Measurements from ENCODE around the gene EEF1AKMT1.
"Not testable (repeated sequence)": the region's sequence is repeated elsewhere in the genome, so short reads cannot be mapped to it uniquely, and the experiment has no call there.

The EEF1AKMT1 gene

DNA sequence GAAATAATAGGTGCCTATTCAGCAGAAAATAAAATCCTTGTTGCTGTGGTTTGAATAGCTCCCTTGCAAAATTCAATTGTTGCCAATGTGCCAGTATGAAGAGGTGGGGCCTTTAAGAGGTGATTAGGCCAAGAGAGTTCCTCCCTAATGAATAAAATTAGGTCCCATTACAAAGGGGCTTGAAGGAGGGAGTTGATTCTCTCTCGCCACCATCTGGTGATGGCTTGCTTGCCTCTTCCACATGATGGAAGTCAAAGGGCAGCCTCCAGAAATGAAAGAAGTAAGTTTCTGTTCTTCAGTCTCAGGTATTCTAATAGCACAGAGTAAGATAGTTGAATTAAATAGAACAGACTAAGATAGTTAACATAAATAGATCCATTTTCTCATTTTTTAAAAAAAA, 3.0 kb upstream of the EEF1AKMT1 start:
- DNase-seq, result no peak

DNA sequence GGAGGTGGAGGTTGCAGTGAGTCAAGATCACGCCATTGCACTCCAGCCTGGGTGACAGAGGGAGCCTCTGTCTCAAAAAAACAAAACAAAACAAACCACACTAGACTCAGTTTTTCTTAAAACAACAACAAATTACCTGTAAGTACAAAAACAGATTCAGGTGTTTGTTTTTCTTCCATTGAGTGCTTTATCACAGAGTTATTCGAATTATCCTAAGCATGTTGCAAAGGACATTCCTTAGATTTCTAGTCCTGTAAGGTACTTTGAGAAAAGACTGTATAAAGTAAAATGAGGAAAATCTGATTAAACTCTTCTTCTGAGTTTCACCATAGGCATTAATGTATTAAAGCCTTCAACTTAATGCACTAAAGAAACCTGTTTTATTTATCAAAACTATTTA, 2.2 kb upstream of the EEF1AKMT1 start:
- DNase-seq, result no peak

DNA sequence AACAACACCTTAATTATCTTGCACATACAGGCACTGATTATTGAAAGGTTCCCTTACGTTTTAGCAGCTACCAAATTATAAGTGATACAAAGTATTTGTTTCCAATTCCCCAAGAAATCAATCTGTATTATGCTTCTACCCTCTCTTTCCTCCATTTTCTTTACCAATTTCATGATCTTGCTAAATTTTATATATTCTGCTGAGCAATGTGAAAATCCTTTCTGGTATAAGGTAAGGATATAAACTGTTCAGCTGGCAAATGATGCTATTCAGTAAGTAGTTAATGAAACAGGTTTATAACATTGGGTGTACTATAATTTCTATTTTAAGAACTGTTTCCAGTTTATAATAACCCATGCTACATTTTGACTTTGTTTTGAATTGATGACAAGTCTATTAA, 985 bp upstream of the EEF1AKMT1 start:
- DNase-seq, result no peak

DNA sequence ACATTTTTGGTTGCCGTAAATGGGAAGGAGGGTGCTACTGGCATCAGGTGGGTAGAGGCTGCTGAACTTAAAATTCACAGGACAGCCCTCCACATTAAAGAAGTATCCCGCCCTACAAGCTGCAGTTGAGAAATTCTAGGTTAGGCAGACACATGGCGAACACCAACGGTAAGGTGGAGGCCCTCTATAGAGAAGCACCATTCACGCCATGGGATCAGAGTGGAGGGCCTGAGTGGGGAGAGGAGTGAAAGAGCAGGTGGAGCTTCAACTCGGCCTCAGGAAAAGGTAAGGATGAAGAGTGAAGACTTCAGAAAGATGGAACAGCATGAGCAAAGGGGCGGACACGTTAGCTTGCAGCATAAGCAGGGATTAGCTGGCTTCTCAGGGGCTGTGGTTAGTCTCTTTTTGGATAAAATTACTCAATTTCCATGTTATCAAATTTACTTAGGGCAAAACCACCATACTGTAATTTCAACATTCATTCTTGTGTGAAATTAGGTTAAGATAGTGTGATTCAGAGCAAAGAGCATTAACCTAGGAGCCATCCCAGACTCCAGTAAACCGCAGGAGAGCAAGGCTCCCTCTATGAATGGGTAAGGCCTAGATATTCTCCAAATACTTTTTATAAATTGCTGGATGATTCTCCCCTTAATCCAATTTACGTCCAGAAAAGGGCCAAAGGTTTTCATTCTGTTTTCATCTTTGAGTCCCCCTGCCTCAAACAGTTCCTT, 1.2 kb downstream of the EEF1AKMT1 start:
- no peak for DNase-seq

DNA sequence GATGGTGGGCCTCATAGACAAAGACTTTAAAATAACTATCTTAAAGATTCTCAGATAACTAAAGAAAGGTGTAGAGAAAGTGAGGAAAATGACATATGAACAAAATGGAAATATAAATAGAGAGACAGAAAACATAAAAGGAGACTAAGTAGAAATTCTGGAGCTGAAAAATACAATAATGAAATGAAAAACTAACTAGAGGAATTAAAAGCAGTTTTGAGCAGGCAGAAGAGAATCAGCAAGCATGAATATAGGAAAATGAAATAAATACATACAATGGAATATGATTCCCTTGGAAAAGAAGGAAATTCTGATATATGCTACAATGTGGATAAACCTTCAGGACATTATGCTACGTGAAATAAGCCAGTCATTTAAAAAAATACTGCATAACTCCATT, 3.9 kb downstream of the EEF1AKMT1 start:
- no peak for DNase-seq

DNA sequence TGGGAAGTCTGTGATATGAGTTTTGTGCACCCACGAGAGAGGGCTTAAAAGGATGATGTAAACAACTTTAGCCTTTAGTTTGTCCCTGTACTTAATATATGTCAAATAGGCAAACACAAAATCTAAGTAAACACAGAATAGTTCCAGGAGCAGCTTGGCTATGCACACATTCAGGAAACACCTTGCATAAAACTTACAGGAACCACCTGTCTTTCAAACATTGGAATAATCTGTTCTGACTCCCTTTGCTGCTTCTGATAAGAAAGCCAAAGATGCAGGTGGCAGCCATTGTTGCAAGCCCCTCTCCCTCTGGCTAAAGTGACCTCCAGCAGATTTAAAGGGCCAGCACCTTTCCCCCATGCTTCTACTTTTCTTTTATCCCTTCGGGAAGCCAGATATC, 4.7 kb downstream of the EEF1AKMT1 start:
- DNase-seq, result no peak

DNA sequence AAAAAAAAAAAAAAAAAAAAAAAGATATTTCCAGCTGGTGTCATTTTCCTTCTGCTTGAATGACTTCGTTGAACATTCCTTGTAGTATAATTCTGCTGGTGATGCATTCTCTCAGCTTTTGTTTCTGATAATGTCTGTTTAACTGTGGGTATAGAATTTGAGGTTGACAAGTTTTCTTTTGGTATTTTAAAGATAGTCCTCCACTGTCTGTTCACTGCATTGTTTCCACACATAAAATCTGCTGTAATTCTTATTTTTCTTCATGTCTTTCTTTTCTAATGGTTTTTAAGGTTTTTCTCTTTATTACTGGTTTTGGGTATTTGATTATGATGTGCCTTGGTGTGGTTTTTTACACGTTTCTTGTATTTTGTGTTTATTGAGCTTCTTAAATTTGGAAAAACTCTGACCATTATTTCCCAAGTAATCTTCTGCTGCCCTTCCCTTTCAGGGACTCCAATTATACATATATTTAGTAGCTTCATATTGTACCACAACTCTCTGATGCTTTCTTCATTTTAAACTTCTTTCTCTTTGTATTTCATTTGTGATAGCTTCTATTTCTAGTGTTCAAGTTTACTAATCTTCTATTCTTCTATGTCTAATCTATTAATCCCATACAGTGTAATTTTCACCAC, 6.3 kb downstream of the EEF1AKMT1 start:
- DNase-seq, result no peak

DNA sequence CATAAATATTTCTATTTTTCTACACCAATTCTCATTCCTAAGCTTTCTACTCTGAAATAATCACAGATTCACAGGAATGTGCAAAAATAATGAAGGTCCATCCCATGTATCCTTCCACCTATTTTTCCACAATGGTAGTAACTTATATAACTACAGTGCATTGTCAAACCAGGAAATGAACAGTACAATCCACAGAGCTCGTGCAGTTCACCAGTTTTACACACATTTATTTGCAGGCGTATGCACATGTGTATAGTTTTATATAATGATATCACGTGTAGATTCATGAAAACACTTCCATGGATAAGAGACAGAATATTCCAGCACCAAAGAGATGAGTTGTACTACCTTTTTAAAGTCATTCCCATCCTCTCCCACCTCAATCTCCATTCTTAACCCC, 12.9 kb downstream of the EEF1AKMT1 start:
- no peak for DNase-seq

DNA sequence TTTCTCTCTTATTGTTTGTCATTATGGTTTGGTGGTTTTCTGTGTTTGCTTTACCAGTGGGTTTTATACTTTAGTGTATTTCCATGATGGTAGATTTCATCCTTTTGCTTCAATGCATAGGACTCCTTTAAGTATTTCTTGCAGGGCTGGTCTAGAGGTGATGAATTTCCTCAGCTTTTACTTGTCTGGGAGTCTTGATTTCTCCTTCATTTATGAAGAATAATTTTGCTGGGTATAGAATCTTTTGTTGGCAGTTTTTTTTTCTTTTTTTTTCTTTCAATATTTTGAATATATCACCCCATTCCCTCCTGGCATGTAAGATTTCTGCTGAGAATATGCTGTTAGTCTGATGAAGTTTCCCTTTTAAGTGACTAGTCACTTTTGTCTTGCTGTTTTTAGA, 19.8 kb downstream of the EEF1AKMT1 start:
- DNase-seq, result no peak

DNA sequence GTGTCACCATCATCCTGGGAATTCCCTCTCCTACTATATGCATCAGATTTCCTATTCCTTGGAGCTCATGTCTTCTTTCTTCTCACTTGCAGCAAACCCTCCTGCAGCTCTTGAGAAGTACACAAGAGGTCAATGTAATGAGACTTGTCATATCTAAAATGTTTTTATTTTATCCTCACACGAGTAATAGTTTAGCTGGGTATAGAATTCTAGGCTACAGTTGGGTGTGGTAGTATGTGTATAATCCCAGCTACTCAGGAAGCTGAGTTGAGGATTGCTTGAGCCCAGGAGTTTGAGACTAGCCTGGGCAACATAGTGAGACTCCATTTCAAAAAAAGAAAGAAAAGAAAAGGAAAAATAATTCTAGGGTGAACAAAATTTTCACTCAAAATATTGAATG, 24.4 kb downstream of the EEF1AKMT1 start:
- no peak for DNase-seq

DNA sequence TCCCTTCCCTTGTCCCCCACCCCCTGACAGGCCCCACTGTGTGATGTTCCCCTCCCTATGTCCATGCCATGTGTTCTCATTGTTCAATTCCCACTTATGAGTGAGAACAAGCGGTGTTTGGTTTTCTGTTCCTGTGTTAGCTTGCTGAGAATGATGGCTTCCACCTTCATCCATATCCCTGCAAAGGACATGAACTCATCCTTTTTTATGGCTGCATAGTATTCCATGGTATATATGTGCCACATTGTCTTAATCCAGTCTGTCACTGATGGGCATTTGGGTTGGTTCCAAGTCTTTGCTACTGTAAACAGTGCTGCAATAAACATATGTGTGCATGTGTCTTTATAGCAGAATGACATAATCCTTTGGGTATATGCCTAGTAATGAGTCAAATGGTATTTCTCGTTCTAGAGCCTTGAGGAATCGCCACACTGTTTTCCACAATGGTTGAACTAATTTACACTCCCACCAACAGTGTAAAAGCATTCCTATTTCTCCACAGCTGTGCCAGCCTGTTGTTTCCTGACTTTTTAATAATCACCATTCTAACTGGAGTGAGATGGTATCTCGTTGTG, 29.8 kb downstream of the EEF1AKMT1 start:
- not testable (repeated sequence) for DNase-seq

DNA sequence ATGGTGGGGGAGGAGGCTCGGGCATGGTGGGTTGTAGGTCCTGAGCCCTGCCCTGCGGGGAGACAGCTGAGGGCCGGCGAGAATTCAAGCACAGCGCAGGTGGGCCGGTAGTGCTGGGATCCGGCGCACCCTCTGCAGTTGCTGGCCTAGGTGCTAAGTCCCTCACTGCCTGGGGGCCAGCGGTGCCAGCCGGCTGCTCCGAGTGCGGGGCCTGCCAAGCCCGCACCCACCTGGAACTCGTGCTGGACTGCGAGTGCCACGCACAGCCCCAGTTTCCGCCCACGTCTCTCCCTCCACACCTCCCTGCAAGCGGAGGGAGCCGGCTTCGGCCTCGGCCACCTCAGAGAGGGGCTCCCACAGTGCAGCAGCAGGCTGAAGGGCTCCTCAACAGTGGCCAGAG, 33.7 kb downstream of the EEF1AKMT1 start:
- no peak for DNase-seq

DNA sequence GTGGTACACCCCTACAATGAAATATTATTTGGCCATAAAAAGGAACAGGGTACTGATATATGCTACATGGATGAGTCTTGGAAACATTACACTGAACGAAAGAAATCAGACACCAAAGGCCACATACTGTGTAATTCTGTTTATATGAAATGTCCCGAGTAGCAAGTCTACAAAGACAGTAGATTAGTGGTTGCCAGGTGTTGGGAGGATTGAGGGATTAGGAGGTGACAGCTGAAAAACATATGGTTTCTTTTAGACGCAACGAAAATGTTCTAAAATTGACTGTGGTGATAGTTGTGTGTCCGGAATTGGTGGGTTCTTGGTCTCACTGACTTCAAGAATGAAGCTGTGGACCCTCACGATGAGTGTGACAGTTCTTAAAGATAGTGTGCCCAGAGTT, 35.1 kb downstream of the EEF1AKMT1 start:
- DNase-seq, result no peak

DNA sequence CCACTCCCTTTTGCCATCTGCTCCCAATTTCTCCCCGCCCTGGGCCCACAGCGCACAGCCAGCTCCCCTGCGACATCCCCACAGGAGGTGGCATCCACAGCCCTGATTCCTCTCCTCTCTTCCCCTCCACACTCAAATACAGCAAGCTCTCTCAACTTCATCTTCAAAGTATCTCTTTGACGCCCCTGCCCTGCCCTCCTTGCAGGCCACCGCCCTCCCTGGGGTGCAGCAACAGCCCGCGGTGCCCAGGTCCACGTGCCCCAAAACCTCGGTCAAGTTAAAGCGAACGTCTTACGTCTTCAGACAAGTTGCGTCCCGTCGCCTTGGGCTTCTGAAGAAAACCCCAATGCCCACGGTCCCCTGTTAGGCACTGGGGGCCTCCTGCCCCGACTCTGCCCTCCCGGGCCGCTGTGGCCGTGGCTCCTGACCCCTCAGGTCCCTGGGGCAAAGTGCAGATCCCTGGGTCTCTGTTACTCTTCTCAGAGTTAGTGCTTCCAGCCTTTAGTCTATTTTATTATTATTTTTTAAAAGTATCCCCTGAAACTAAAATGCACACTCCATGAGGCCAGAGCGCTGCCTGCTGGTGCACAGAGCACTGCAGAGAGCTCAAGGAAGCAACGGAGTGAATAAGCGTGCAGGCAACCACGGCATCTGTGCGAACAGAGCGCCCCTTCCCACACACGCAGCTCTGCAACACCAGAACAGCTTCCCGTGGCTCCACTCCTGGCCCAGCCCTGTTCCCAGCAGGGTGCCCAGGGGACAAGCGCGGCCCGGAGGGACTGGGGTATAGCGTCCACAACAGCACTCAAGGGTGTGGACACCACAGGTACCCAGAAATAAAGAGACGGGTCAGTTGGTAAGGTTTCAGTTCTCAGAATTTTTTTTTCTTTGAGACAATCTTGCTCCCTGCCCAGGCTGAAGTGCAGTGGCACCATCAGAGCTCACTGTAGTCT, 43.9 kb downstream of the EEF1AKMT1 start:
- no peak for DNase-seq

DNA sequence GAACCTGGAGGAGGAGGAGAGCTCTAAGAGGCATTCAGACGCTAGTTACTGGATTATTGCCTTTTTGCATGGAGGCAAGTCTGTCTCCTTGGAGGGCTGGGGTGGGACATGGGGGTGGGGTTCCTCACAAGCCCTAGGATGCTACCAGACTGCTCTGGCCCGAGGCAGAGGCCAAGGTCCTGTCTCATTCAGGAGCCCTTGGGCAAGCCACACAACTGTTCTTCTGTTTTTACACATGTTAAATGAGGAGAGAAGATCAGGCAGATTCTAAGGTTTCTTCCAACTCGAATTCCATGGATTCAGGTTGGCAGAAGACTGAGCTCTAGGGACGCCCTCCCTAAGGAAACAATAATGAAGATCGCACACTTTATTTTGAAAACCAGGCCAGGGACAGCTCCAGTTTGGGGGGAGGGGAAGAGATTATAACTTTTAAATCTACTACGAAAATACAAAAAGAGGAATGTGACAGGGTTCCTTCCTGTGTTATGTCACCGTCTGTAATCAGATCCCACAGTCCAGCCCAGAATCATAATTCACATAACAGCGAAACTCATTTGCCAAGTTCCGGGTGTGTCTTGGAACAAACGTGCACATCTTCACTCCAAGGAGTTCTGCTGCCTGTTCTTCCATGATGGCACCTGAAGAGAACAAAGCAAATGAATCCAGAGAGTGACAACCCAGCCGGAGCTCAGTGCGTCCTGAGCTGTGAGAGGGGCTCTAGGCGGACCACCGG, 45.0 kb downstream of the EEF1AKMT1 start:
- no peak for DNase-seq

DNA sequence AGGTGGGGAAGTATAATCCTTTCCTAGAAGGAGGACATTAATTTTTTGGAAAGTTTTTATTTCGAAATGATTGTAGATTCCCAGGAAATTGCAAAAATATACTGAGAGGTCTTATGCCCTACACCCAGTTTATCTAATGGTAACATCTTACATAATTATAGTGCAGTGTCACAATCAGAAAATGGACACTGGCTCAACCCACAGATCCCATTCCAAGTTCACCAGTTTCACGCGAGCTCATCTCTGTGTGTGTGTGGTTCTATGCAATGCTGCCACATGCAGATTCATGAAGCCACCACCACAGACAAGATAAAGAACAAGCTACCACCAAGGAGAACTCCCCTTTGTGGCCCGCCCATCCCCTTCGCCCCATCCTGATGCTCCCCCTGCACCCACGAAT, 45.9 kb downstream of the EEF1AKMT1 start:
- DNase-seq, result no peak

DNA sequence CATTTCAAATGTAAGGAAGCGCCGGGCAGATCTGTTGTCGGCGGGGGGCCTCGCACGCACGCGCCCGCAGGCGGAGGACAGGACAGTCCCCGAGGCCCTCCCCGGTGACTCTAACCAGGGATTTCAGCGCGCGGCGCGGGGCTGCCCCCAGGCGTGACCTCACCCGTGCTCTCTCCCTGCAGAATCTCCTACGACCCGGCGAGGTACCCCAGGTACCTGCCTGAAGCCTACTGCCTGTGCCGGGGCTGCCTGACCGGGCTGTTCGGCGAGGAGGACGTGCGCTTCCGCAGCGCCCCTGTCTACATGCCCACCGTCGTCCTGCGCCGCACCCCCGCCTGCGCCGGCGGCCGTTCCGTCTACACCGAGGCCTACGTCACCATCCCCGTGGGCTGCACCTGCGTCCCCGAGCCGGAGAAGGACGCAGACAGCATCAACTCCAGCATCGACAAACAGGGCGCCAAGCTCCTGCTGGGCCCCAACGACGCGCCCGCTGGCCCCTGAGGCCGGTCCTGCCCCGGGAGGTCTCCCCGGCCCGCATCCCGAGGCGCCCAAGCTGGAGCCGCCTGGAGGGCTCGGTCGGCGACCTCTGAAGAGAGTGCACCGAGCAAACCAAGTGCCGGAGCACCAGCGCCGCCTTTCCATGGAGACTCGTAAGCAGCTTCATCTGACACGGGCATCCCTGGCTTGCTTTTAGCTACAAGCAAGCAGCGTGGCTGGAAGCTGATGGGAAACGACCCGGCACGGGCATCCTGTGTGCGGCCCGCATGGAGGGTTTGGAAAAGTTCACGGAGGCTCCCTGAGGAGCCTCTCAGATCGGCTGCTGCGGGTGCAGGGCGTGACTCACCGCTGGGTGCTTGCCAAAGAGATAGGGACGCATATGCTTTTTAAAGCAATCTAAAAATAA, 52.1 kb downstream of the EEF1AKMT1 start:
- no peak for DNase-seq

DNA sequence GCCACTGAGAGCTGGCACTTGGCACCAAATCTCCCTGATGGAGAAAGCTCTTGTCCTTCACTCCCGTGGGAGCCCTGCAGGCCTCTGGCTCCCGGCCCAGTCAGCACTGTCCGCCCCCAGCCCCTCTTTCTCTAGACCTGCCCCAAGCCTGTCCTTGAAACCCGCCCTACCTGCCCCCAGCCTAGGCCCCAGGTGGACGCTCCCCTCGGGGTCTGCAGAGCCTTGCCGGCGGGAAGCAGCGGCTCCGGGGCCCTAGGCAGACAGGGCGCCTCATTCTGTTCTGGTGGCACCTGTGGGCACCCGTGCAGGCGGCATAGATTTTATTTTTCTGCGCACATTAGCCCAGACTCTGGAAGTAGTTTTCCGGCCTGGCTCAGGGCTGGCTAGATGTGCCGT, 52.7 kb downstream of the EEF1AKMT1 start:
- DNase-seq, result no peak

DNA sequence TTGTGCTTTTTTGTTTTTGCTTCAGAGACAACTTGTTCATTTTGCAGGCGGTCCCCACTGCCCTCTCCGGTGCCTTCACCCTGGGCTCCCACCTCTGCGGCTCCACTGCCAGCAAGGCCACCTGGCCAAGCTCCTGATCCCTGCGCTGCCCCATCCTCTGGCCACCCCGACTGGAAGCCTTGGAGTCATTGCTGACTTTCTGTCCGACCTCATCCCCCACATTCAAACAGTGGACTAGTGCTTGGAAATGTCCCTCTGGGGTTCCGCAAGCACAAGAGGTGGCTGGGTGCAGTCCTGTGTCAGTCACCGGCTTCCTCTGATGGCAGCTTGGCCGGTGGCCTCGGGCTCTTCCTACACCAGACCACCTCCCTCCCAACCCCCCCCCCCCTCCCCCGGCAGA, 53.3 kb downstream of the EEF1AKMT1 start:
- DNase-seq, result no peak

DNA sequence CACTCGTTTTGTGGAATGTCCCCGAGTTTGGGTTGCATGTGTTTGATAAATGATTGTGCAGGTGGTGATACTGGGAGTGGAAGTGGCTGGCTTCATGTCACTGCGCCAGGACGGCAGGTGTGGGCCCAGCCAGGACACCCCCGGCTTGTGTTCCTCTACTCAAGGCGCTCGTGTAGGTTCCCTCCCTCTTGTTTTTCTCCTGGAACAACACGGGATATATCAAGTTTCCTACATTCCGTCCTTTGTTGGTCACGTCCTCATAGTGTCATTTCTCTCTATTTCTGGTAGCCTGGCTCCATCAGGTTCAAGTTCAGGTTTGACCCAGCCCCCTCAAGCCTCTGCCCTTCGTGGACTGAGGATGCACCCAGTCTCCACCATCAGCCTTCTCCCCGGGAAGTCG, 54.0 kb downstream of the EEF1AKMT1 start:
- DNase-seq, result no peak

DNA sequence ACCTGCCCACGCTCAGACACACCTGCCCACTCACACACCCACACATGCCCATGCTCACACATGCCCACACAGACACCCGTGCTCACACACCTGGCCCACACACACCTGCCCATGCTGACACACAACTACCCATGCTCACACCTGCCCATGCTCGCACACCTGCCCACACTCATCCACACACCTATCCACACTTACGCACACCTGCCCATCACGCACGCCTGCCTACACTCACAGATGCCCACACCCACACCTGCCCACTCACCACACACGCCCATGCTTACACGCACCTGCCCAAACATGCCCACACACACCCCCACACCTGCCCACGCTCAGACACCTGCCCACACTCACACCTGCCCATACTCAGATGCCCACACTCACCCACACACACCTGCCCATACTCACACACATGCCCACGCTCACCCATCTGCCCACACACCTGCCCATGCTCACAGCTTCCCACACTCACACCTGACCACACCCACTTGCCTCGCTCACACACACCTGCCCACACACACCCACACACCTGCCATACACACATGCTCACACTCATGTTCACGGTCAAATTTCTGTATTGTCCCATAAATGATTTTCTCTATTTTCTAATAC, 54.7 kb downstream of the EEF1AKMT1 start:
- no peak for DNase-seq
